ENCODE results near the gene ADGRE3.

ADGRE3 gene

GRCh38 chr19:14611051-14611450 lies 63.6 kb downstream of the ADGRE3 start (continued):
- TF ChIP-seq ZNF169 (tag by site-specific recombination; IDR thresholded peaks at IDR 0.05) (no peak), MYNN (tag by site-specific recombination; IDR thresholded peaks at IDR 0.05; ENCODE audit: borderline replicate concordance) (no peak), ZNF76 (tag by site-specific recombination; IDR thresholded peaks at IDR 0.05; ENCODE audit: borderline replicate concordance, low read depth) (no peak), ZNF202 (tag by site-specific recombination; IDR thresholded peaks at IDR 0.05; ENCODE audit: borderline replicate concordance) (no peak), SCRT1 (tag by site-specific recombination; IDR thresholded peaks at IDR 0.05; ENCODE audit: borderline replicate concordance) (no peak), REPIN1 (tag by site-specific recombination; IDR thresholded peaks at IDR 0.05; ENCODE audit: low read depth) (no peak), ZNF24 (tag by site-specific recombination; IDR thresholded peaks at IDR 0.05) (no peak), ZBTB44 (tag by site-specific recombination; IDR thresholded peaks at IDR 0.05) (no peak), ZFP3 (tag by site-specific recombination; IDR thresholded peaks at IDR 0.05; ENCODE audit: low read depth) (no peak), BCL11B (tag by site-specific recombination; IDR thresholded peaks at IDR 0.05; ENCODE audit: low read depth) (no peak), ZNF10 (tag by site-specific recombination; IDR thresholded peaks at IDR 0.05) (no peak)

GRCh38 chr19:14606627-14607026 lies 68.0 kb downstream of the ADGRE3 start:
- TF ChIP-seq ZNF580 (tag by site-specific recombination; IDR thresholded peaks at IDR 0.05) = 0 out of 2 replicates have a peak, but pooled peaks have one; percentile 11
- no peak for TF ChIP-seq ZNF514 (tag by site-specific recombination; IDR thresholded peaks at IDR 0.05)
- Histone ChIP-seq H3K9me3 (ENCODE audit: control insufficient read depth, insufficient read depth, low read depth, low read length) (no peaks in the 10 kb centered on the region), H3K4me1 (ENCODE audit: control insufficient read depth, insufficient read depth, low read length) (no peaks in the 10 kb centered on the region), H3K4me3 (ENCODE audit: low read depth, low read length) (no peak overlapping the region), H3K36me3 (ENCODE audit: control insufficient read depth in 2 of 2, insufficient read depth in 1 of 2, low read length in 2 of 2) (no peaks in the 10 kb centered on the region), H3K27ac (ENCODE audit: extremely low read depth, low read depth, low read length) (no peak overlapping the region)
- POLR2A ChIA-PET = no interaction called here
- CTCF ChIA-PET = no interaction called here

GRCh38 chr19:14603990-14604387 lies 70.7 kb downstream of the ADGRE3 start:
- Histone ChIP-seq H3K4me3 (ENCODE audit: low read depth, low read length) (no peak overlapping the region), H3K27ac (ENCODE audit: extremely low read depth, low read depth, low read length) (no peak overlapping the region), H3K4me1 (ENCODE audit: control insufficient read depth, insufficient read depth, low read length) (no peaks in the 10 kb centered on the region), H3K9me3 (ENCODE audit: control insufficient read depth, insufficient read depth, low read depth, low read length) (no peaks in the 10 kb centered on the region), H3K36me3 (ENCODE audit: control insufficient read depth in 2 of 2, insufficient read depth in 1 of 2, low read length in 2 of 2) (no peaks in the 10 kb centered on the region)
- ChIA-PET POLR2A (interaction anchor here (0.7 kb wide), 1 partner anchor 30 kb away, joined by 3 read pairs; no protein-coding TSS in a partner anchor), CTCF (interaction anchor here (0.6 to 1.3 kb wide), 3 partner anchors 30 to 1963 kb away, joined by 3 read pairs; no protein-coding TSS in a partner anchor)
- no peak for TF ChIP-seq TSHZ1 (tag by site-specific recombination; IDR thresholded peaks at IDR 0.05; ENCODE audit: borderline replicate concordance)
- no peak for TF ChIP-seq ZNF280C (tag by site-specific recombination; IDR thresholded peaks at IDR 0.05)
- TF ChIP-seq ZBTB44 (tag by site-specific recombination; IDR thresholded peaks at IDR 0.05) = no peak
- no peak for TF ChIP-seq ZNF23 (tag by site-specific recombination; IDR thresholded peaks at IDR 0.05; ENCODE audit: borderline replicate concordance)
- no peak for TF ChIP-seq PRDM4 (tag by site-specific recombination; IDR thresholded peaks at IDR 0.05)
- no peak for TF ChIP-seq ZNF768 (tag by site-specific recombination; IDR thresholded peaks at IDR 0.05)
- TF ChIP-seq ZNF398 (tag by site-specific recombination; IDR thresholded peaks at IDR 0.05) = no peak
